CD1c-positive myeloid dendritic cell (primary cell): Measurements from ENCODE around the gene DNAL1.
"Not testable (repeated sequence)": the region's sequence is repeated elsewhere in the genome, so short reads cannot be mapped to it uniquely, and the experiment has no call there.

Source experiments
- DNase-seq: peaks from one replicate; pipeline ENCODE4 v3.0.0-alpha.2; 2016; ENCODE audit errors: extremely low spot score

The DNAL1 gene

GRCh38 chr14:73644531-73645247 lies at the start of gene DNAL1:
Gene DNAL1 (plus strand): TSS chr14:73644986. CDS start chr14:73645040, 54 bp downstream.
- DNase-seq = peak; percentile 96

- DNase-seq = no peak
Measured at GRCh38 chr14:73599499-73599898, 45.3 kb upstream of the DNAL1 start.

- DNase-seq = no peak
Measured at GRCh38 chr14:73602994-73603393, 41.8 kb upstream of the DNAL1 start.

- DNase-seq = no peak
Measured at GRCh38 chr14:73606271-73606670, 38.5 kb upstream of the DNAL1 start.

GRCh38 chr14:73607241-73607640 lies 37.5 kb upstream of the DNAL1 start:
- DNase-seq = no peak

GRCh38 chr14:73610687-73611086 lies 34.1 kb upstream of the DNAL1 start:
- no peak for DNase-seq

- peak; percentile 78 for DNase-seq
Measured at GRCh38 chr14:73612339-73613045, 32.3 kb upstream of the DNAL1 start, which contains the start of gene ACOT6. Gene ACOT6 (plus strand): TSS chr14:73612517. CDS start chr14:73612572, 55 bp downstream.

- DNase-seq = no peak
Measured at GRCh38 chr14:73613046-73613383, 31.8 kb upstream of the DNAL1 start.

- DNase-seq = no peak
Measured at GRCh38 chr14:73613419-73613963, 31.3 kb upstream of the DNAL1 start.

- no peak for DNase-seq
Measured at GRCh38 chr14:73616831-73617230, 28.0 kb upstream of the DNAL1 start.

GRCh38 chr14:73619524-73619923 lies 25.3 kb upstream of the DNAL1 start:
- DNase-seq = no peak

- DNase-seq = no peak
Measured at GRCh38 chr14:73620268-73620667, 24.5 kb upstream of the DNAL1 start.

- DNase-seq = no peak
Measured at GRCh38 chr14:73623504-73624054, 21.2 kb upstream of the DNAL1 start.

- no peak for DNase-seq
Measured at GRCh38 chr14:73625706-73626105, 19.1 kb upstream of the DNAL1 start.

GRCh38 chr14:73627151-73627558 lies 17.6 kb upstream of the DNAL1 start:
- DNase-seq = peak; percentile 69

GRCh38 chr14:73630009-73630780 lies 14.6 kb upstream of the DNAL1 start:
- DNase-seq = no peak

GRCh38 chr14:73633116-73634010 lies 11.4 kb upstream of the DNAL1 start:
- DNase-seq = peak; percentile 73

- DNase-seq = no peak
Measured at GRCh38 chr14:73634011-73634833, 10.6 kb upstream of the DNAL1 start.

GRCh38 chr14:73636355-73636754 lies 8.4 kb upstream of the DNAL1 start:
- DNase-seq = not testable (repeated sequence)

- no peak for DNase-seq
Measured at GRCh38 chr14:73637830-73638229, 7.0 kb upstream of the DNAL1 start.
